GM12874 (cell line): Measurements from ENCODE around the gene GNAS.

Experiments used
- TF ChIP-seq, protein P1 (sequence below): IDR thresholded peaks from 2 replicates; pipeline ENCODE4 v1.5.1; 2011; ENCODE audit warnings: low read depth, mild to moderate bottlenecking, control low read depth, low read length, moderate library complexity; ENCODE audit not compliant: insufficient read depth

Gene GNAS

DNA sequence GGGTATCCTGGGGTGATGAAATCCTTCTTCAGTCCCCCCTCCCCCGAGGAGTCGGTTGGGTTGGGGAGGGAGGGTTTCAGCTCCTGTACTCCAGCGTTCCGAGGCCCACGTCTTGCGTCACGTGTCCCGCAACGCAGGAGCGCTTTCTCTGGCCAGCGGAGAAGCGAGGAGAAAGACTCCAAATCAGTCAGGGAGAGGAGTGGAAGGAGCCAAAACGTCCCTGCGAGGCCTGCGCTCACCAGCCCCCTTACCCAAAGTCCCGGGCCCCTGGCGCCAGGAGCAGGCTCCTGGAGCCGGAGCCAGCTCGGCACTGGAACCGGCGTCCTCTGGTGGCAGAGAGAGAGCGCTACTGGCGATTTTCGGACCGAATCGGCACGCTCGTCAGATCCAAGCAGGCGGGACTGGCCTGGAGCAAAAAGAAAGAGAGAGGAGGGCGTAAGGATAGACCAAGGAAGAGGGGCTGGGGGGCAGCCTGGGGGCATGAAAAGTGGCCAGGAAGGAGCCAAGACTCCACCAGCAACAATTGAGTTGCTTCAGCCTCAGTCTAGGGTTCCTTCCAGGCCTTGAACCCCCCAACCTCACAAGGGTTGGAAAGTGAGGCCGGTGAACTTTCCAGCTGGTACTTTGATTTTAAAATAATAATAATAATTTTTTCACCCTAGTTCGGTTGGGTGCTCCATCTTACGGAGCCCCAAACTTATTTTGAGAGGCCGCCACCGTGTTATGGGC lies at the start of gene GNAS:
Gene GNAS, plus strand, starts transcription at position 174 of the 729 bp plus-strand sequence.
- TF ChIP-seq, protein P1, sequence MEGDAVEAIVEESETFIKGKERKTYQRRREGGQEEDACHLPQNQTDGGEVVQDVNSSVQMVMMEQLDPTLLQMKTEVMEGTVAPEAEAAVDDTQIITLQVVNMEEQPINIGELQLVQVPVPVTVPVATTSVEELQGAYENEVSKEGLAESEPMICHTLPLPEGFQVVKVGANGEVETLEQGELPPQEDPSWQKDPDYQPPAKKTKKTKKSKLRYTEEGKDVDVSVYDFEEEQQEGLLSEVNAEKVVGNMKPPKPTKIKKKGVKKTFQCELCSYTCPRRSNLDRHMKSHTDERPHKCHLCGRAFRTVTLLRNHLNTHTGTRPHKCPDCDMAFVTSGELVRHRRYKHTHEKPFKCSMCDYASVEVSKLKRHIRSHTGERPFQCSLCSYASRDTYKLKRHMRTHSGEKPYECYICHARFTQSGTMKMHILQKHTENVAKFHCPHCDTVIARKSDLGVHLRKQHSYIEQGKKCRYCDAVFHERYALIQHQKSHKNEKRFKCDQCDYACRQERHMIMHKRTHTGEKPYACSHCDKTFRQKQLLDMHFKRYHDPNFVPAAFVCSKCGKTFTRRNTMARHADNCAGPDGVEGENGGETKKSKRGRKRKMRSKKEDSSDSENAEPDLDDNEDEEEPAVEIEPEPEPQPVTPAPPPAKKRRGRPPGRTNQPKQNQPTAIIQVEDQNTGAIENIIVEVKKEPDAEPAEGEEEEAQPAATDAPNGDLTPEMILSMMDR: peak; percentile 70

DNA sequence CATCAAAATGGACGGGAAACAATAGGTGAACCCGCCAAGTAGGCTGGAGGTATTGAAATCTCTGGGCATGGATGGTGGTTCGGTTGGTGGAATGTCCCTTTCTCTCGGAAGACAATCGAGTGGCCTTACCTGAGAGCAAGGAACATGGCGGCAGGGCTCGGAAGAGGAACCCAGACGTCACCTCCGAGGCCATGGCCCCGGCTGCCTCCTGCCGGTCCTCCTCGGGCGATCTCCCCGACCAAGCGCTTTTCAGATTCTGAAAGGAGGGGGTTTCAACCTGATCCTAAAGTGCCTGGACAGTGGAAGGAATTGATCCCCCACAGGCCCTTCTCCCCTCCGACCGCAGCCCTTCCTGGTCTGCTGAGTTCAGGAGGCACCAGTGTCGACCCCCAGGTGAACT lies 49.0 kb upstream of the GNAS start:
- TF ChIP-seq, protein P1: no peak

DNA sequence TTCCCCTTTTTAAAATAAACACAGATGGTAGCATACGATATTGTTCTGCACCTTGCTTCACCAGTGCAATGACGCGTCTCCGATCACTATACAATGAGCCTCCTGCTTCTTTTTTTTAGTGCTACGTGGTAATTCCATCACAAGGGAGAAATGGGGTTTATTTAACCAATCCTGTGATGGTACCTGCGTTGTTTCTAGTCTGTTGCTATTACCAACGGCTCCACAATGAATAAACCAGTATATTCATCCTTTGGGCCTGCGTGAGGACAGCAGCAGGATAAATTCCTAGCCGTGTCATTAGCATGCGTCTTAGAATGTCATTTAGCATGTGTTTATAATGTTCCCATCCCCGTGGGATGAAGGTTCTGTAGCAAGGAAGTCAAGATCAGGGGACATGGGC lies 44.7 kb upstream of the GNAS start:
- TF ChIP-seq, protein P1: no peak

DNA sequence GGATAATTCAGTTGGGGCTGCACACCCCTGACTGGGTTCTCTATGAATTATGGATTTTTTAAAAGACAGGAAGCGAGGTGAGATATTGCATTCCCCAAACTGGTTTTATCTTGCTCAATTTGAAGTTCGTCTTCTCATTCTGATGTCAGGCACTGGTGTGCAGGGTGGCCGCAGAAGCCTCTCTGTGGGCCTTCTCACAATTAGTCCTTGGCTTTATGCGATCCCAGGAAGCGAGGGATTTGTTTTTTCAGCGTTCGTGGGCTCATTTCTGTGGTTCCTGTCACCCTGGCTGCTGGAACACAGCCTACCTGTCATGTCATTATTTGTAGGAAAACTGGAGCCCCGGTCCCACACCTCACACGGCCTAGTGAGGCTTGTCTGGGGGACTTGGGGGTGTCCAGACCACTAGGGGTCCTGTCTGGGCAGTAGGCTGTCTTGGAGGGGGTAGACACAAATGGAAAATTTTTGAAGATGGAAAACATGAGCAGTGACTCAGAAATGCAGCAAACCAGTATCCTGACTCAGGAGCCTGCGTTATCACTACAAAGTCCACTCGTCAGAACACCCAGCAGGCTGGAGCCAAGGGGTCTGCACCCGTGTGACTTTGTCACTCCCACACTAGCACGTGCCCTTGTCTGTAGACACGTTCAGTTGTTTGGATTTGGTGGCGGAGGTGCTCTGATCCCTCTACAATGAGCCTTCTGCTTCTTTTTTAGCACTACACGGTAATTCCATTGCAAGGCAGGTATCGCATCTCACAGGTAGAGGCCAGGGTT lies 44.1 kb upstream of the GNAS start:
- TF ChIP-seq, protein P1: no peak

DNA sequence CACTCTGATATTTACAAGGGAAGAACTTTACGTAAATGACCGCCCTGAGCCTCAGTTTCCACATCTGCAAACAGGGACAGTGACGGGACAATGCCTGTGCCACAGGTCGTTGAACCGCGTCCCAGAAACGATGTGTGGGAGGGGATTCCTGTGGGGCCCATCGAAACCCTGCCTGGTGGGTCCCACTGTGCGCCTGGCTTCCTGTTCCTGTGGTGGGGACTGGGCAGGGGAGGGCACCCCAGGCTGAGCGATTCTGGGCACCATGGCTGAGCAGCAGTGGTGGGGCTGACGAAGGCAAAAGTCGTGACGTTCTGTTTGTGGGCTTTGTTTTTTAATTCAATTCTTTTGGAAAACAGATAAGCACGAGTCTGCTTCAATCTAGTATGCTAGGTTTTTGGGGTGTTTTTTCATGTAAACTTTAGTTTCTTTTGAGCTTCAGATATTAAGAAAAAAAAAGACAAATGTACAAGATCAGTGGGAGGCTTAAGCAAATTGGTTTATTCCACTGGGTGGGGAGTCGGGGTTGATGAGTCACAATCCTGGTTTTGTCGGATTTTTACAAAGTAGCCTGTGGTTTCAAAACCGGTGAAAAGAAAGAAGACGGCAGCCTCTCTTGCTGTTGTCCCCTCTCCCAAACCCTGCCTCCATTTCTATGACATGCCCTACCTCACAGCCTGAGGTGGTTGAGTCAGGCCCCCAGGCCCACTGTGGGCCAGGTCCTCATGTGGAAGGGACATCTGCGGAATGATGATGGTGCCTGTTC lies 42.2 kb upstream of the GNAS start:
- TF ChIP-seq, protein P1: no peak

DNA sequence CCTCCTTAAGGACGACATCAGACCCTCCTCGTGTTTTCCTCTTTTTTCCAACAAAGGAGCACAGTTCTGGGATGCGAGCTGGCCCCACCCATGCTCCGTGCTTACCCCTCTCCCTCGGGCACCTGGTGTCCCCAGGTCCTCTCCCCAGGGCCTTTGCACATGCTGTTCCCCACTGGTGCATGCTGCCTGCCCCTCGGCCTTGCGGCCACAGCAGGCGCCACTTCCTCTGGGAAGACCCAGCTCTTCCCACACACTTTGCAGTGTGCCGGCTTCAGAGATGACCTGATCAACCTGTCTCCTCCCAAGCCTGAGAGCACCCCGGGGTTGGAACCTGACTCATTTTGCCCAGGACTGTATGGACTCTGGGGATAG lies 41.7 kb upstream of the GNAS start:
- TF ChIP-seq, protein P1: no peak

DNA sequence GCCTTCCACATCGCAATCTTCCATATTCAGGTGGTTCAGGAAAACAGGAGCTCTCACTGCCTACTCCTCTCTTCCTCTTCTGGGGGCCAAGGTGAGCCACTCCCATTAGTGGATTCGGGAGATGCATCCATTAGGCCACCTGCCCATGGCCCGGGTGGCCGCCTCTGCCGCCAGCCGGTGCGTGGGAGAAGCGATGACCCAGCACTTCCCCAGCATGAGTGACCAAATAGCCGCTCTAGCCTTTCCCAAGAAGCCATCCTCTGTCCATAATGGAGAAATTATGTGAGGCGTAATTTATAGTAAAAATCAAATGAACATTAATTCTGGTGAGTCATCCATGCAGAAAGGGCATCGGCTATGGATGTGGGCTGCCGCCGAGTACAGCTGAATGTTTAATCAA lies 41.2 kb upstream of the GNAS start:
- TF ChIP-seq, protein P1: no peak
